Stimulated activated CD4-positive, alpha-beta T cell treated with anti-CD3 and anti-CD28 coated beads, Interleukin-4, amount 100 ng/mL, for 1 hour (primary cell): Measurements from ENCODE around the gene EXPH5.

Experiments
- DNase-seq: peaks from one replicate; pipeline ENCODE4 v3.0.0-alpha.2; 2020

The EXPH5 gene

DNA sequence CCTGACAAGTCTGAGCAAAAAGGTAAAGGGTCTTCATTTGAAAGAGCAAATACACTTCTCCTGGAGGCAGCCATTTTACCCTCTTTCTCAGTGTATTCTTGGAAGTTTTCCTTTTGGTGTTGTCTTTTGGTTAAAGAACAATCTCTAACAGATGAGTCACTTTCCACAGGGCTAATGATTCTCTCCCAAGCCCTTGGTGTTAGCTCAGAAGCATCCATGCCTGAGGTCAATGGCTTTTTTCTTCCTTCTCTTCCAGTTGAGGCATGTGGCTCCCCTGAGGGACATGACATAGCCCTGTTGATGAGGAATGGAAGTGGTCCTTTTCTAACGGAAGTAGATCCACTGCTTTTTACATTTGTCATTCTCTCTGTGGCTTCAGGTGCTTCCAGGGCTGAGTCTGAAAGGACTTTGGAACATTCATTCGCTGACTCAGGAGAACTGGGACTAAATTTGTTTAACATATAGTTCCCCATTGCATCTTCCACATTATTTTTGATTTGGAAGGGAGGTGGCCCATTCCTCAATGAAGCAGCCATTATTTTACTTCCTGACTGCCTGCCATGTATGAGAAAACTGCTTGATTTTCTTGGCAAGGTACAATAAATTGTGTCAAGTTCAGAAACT is 81.6 kb downstream of the EXPH5 start:
- no peak for DNase-seq

- no peak for DNase-seq
These were observed 84.6 kb downstream of the EXPH5 start for GRCh38 chr11:108508653-108509593.

GRCh38 chr11:108501396-108501795 is 92.2 kb downstream of the EXPH5 start:
- DNase-seq: no peak

GRCh38 chr11:108500721-108501120 is 92.8 kb downstream of the EXPH5 start:
- no peak for DNase-seq

DNA sequence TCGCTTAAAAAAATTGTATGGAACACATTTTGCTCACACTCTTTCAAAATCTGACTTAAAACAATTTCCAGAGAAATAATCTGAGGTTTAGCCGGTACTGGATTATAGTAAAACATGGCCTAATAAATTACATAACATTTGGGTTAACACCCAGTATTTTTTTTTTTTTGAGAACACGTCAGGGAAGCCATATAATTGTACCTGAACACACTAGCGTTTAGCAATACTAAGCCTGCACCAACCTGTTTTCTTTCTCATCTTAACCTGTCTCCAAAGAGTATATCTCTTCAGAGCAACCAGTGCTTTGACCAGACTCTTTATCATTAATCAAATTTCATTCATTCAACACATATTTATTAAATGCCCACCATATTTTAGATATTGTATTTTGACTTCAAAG is 93.4 kb downstream of the EXPH5 start:
- DNase-seq: no peak

- no peak for DNase-seq
These were observed 94.7 kb downstream of the EXPH5 start for GRCh38 chr11:108498816-108499408.

DNA sequence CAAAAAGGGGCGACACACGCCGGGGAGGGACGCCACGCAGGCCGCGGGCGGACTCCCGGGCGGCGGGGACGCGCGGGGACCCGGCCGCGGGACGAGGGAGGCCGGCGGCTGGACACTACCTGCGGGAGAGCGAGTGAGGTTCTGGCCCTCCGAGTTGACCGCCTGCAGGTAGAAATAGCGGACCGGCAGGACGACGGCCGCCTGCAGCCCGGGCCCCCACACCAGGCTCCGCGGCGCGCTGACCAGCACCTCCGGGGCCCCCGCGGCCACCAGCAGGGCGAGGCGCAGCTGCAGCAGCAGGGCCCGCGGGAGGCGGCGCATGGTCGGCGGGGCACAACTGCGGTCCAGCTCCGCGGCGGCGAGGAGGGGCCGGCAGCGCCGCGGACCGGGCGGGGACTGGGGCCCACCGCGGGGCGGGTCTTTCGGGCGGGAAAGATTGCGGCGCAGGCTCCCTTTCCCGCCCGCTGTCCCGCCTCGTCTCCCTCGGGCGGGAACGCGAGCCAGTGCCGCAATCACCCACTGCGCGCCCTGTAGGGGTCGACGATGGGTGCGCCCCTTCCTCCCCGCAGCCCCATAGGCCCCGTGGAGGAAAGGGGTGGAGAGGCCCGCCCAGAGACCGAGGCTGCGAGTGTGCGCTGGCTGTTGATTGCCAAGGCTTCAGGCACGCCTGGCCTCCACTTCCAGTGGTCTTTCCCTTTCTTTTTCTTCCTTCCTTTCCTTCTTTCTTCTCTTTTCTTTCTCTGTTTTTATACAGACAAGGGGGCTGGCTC is 95.3 kb downstream of the EXPH5 start, which contains the start of gene POGLUT3:
Gene POGLUT3, minus strand, starts transcription at position 339 of the 770 bp plus-strand sequence. Its CDS starts 18 bp downstream, at position 321.
- peak; percentile 46 for DNase-seq

DNA sequence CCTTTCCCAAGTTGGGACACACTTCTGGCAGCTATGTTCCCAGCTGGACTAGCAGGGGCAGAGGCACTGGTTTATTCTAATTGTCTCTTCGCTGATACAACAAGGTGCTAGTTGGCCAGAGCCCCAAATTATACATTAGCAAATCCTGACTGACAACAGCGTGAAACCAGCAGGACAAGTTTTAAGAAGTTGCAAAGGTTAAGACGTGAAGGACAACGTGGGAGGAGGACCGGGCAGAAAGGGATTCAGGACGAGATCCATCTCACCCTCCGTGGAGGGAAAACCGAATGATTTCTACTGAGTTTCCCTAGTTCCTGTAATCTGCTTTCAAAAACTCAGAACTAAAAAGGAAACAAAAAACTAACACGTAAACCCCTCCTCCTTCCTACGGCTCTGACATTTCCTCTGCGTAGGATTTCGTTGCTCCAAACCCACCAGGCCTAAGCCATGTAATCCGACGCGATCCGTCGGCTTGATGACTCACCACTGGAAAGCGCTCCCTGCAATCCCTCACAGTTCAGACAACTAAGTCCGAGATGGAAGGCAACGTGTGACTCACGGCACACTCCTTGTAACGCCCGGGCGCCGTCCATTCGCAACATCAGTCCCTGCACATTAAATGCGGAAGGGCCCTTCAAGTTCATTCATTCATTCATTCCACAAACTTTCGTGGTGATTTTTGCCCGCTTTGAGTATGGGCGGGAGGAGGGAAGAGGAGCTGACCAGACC is 96.1 kb downstream of the EXPH5 start:
- peak; percentile 63 for DNase-seq

GRCh38 chr11:108496643-108497256 is 96.8 kb downstream of the EXPH5 start:
- DNase-seq: no peak

GRCh38 chr11:108495326-108495725 is 98.2 kb downstream of the EXPH5 start:
- no peak for DNase-seq

- DNase-seq: no peak
These were observed 99.4 kb downstream of the EXPH5 start for GRCh38 chr11:108494182-108494581.

DNA sequence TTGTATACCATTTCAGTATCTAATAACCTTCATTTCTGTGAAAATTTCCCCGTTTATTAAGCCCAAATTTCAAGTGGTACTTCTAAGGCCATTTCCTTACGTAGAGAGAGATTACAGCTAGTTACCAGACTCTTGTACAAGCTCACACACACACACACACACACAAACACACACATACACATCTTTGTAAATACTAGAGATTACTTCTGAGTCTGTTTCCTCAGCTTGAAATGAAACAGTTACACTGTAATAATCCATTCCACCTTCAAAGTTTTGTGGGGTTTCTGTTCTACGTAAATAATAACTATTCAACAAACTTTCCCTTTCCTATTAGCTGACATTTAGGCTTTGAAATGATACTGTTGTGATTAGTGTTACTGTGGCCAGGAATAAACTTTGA is 101.6 kb downstream of the EXPH5 start:
- no peak for DNase-seq

- DNase-seq: no peak
These were observed 106.7 kb downstream of the EXPH5 start for GRCh38 chr11:108486828-108487227.

GRCh38 chr11:108486331-108486730 is 107.2 kb downstream of the EXPH5 start:
- DNase-seq: no peak

DNA sequence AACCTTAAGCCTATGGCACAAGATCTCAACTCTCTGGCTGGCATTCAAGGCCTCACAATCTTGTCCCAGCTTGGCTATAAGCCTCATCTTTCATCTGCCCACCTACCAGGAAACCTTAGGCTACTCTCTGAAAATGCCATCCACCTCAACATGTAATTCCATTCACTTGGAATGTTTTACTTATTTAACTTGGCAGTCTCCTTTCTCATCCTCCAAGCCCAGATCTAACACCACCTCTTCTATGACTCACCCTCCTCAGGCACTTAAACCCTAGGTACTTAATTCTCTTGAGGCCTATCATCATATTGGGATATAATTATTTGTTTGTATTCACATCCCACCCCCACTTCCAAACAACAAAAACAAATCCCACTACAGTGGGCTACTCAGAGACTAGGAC is 110.4 kb downstream of the EXPH5 start:
- no peak for DNase-seq

DNA sequence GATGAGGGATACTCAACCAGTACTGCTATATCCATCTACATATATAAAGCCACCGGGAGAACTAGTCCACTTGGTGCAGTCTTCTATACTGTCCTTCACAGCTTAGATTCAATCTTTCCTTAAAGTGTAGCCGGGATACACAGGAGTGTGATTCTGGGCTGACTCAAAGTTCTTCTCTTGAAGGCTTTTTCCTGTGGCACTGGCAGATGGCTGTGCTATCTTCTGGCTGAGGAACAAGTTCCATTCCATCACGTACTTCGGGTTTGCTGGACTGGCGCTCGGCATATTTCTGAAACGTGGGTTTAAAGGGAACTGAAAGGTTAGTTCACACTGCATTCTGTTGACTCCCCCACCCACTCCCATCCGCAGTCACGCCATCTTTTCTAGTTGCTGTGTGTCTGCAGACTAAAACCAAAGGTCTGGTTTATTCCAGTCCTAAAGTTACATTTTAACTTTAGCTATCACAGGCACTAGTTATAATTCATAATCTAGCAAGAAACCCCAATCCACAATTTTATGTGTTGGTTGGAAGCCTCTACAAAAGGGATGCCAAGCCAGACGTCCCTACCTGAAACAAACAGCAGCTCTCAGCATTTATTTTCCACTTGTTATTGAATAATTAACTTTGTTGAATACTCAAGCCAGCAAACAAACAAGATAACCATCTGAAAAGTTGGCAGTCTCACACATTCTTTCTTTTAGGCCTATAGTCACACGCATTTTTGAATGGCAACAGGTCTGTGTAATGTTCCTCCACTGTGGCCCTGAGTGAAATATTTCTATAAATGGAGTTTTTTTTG is 118.7 kb downstream of the EXPH5 start:
- no peak for DNase-seq

GRCh38 chr11:108472681-108473080 is 120.9 kb downstream of the EXPH5 start:
- DNase-seq: no peak

DNA sequence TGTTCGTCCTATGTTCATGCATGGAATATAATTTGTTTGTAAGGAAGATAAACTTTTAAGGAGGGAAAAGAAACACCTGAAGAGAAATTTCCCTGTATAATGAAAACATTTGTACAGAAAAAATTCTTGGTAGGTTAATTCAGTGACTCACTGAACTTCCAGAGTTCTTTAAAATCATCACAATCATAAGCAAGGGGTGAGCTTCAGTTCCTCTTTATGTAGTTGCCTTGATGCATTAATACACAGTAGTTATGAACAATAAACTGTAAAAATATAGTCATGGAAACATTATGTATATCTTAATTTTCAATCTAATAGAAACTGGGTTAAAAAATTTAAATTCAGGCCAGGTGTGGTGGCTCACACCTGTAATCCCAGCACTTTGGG is 125.1 kb downstream of the EXPH5 start:
- DNase-seq: no peak

GRCh38 chr11:108467091-108467823 is 126.3 kb downstream of the EXPH5 start, which contains the start of gene C11orf65:
TSS of gene C11orf65 (minus strand) at chr11:108467529. CDS start at chr11:108461559, 5,970 bp downstream.
- peak; percentile 91 for DNase-seq

GRCh38 chr11:108466405-108466804 is 127.2 kb downstream of the EXPH5 start:
- no peak for DNase-seq
